ENCODE measurements around the gene FLNC. TPM values are rescaled to one million over a fixed set of nuclear protein-coding genes. Genes with fewer than 3 reads are reported as not detected.

Gene FLNC
- total RNA-seq, 1 donor from 2014 or later, result 236 TPM

- peak; percentile 42 for DNase-seq (ENCODE audit: low spot score)
Observed at GRCh38 chr7:128892521-128893250, 62.5 kb downstream of the FLNC start.

GRCh38 chr7:128893251-128894100 lies 63.3 kb downstream of the FLNC start:
- DNase-seq (ENCODE audit: low spot score), result peak; percentile 90

GRCh38 chr7:128894101-128894440 lies 63.9 kb downstream of the FLNC start:
- no peak for DNase-seq (ENCODE audit: low spot score)

GRCh38 chr7:128895320-128895719 lies 65.1 kb downstream of the FLNC start:
- no peak for DNase-seq (ENCODE audit: low spot score)

- no peak for DNase-seq (ENCODE audit: low spot score)
Observed at GRCh38 chr7:128899392-128899791, 69.2 kb downstream of the FLNC start.

- DNase-seq (ENCODE audit: low spot score), result no peak
Observed at GRCh38 chr7:128900237-128900636, 70.0 kb downstream of the FLNC start.

GRCh38 chr7:128902761-128903585 lies 72.8 kb downstream of the FLNC start:
- peak; percentile 54 for DNase-seq (ENCODE audit: low spot score)

GRCh38 chr7:128903621-128904361 lies 73.6 kb downstream of the FLNC start:
- no peak for DNase-seq (ENCODE audit: low spot score)

GRCh38 chr7:128904381-128905197 lies 74.4 kb downstream of the FLNC start:
- DNase-seq (ENCODE audit: low spot score), result no peak

- DNase-seq (ENCODE audit: low spot score), result no peak
Observed at GRCh38 chr7:128906001-128906765, 76.0 kb downstream of the FLNC start.

GRCh38 chr7:128906766-128907559 lies 76.8 kb downstream of the FLNC start:
- DNase-seq (ENCODE audit: low spot score), result no peak

Other genes with a start within 250 kb of the FLNC start
- gene GARIN1A, start 158.1 kb upstream of the FLNC start, total RNA-seq, result 2.6 TPM
- 75.8 TPM for gene CALU, start 91.0 kb upstream of the FLNC start, total RNA-seq
- gene OPN1SW, start 54.6 kb upstream of the FLNC start, total RNA-seq, result not detected
- 25.3 TPM for gene CCDC136, start 38.4 kb upstream of the FLNC start, total RNA-seq
- gene ATP6V1F, start 32.5 kb downstream of the FLNC start, total RNA-seq, result 118 TPM
- 5.2 TPM for gene KCP, start 80.3 kb downstream of the FLNC start, total RNA-seq
- gene IRF5, start 107.5 kb downstream of the FLNC start, total RNA-seq, result 18.8 TPM
- 44.0 TPM for gene TNPO3, start 224.7 kb downstream of the FLNC start, total RNA-seq